HEK293 (cell line): Measurements from ENCODE around the gene YWHAG.

Source experiments
- MEIS1 ChIP-seq: sonication (generic); formaldehyde crosslinking; IDR thresholded peaks from 2 replicates; pipeline ENCODE4 v1.8.1; 2022; ENCODE audit warnings: missing genetic modification reagents, mild to moderate bottlenecking, borderline replicate concordance
- TSHZ1 ChIP-seq: fragments of 450-650 bp; formaldehyde crosslinking; IDR thresholded peaks from 2 replicates; pipeline ENCODE4 v1.5.1; 2016; ENCODE audit warnings: missing biosample characterization, missing genetic modification characterization, borderline replicate concordance
- YY1 ChIP-seq: fragments of 450-650 bp; formaldehyde crosslinking; IDR thresholded peaks from 2 replicates; pipeline ENCODE4 v1.5.1; 2018; ENCODE audit warnings: missing biosample characterization, missing genetic modification characterization
- ZBTB1 ChIP-seq: fragments of 450-650 bp; formaldehyde crosslinking; IDR thresholded peaks from 2 replicates; pipeline ENCODE4 v1.5.1; 2016; ENCODE audit warnings: missing biosample characterization, missing genetic modification characterization
- ZNF112 ChIP-seq: fragments of 450-650 bp; formaldehyde crosslinking; IDR thresholded peaks from 2 replicates; pipeline ENCODE4 v1.5.0; 2017; ENCODE audit warnings: missing biosample characterization, missing genetic modification characterization
- ZNF174 ChIP-seq: fragments of 450-650 bp; formaldehyde crosslinking; IDR thresholded peaks from 2 replicates; pipeline ENCODE4 v1.5.0; 2017; ENCODE audit warnings: missing biosample characterization, mild to moderate bottlenecking, missing genetic modification characterization
- ZNF274 ChIP-seq, 2 experiments: fragments of 200-500 bp in 1 of 2; fragments of 450-650 bp in 1 of 2; sonication (Bioruptor generic) in 1 of 2; formaldehyde crosslinking in 1 of 2; IDR thresholded peaks; 2 replicates each; pipeline versions ENCODE4 v1.5.1 to v1.6.1; 2014 to 2016; ENCODE audit warnings: borderline replicate concordance in 1 of 2, inconsistent platforms in 1 of 2, low read length in 1 of 2, missing biosample characterization in 1 of 2, missing genetic modification characterization in 1 of 2
- ZNF398 ChIP-seq: fragments of 450-650 bp; formaldehyde crosslinking; IDR thresholded peaks from 2 replicates; pipeline ENCODE4 v1.5.1; 2017; ENCODE audit warnings: missing biosample characterization, missing genetic modification characterization
- ZNF416 ChIP-seq: fragments of 450-650 bp; formaldehyde crosslinking; IDR thresholded peaks from 2 replicates; pipeline ENCODE4 v1.5.1; 2016; ENCODE audit warnings: missing biosample characterization, missing genetic modification characterization
- ZNF561 ChIP-seq: fragments of 450-650 bp; IDR thresholded peaks from 2 replicates; pipeline ENCODE4 v1.5.1; 2018; ENCODE audit warnings: missing biosample characterization, missing genetic modification characterization, borderline replicate concordance
- ZNF571 ChIP-seq: fragments of 450-650 bp; formaldehyde crosslinking; IDR thresholded peaks from 2 replicates; pipeline ENCODE4 v1.5.0; 2017; ENCODE audit warnings: missing biosample characterization, missing genetic modification characterization
- TF ChIP-seq, protein P1 (sequence below): fragments of 450-650 bp; formaldehyde crosslinking; IDR thresholded peaks from 2 replicates; pipeline ENCODE4 v1.5.1; 2016; ENCODE audit warnings: missing biosample characterization, missing genetic modification characterization
- TF ChIP-seq, protein P2 (sequence below): fragments of 450-650 bp; IDR thresholded peaks from 2 replicates; pipeline ENCODE4 v1.5.1; 2018; ENCODE audit warnings: missing biosample characterization, mild to moderate bottlenecking, missing genetic modification characterization
- TF ChIP-seq, protein P3 (sequence below): fragments of 450-650 bp; formaldehyde crosslinking; IDR thresholded peaks from 2 replicates; pipeline ENCODE4 v1.5.1; 2016; ENCODE audit warnings: missing biosample characterization, missing genetic modification characterization

DNA sequence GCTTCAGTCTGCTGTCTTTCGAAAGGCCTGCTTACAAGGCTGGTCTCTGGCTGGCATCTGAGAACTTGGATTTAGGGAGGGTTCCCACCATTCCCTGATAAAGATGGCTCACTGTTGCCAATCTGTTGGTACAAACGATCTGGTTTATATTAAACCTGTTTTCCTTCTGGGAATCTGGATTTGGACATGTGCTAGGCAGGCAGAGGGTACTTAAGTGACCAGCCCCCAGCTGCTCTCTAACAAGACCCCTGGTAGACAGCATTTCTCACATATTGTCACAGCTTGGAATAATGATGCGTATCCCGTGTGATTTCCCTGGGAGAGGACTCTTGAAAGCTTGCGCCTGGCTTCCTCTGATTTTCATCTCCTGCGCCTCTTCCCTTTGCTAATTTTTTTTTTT, 21.6 kb downstream of the YWHAG start:
- no peak for TF ChIP-seq YY1 (tag by site-specific recombination)
- no peak for TF ChIP-seq ZNF174 (tag by site-specific recombination)
- TF ChIP-seq ZNF274 (IDR thresholded peaks at IDR 0.05; ENCODE audit: low read length): no peak
- no peak for TF ChIP-seq ZNF274 (tag by site-specific recombination; IDR thresholded peaks at IDR 0.05; ENCODE audit: borderline replicate concordance)
- no peak for TF ChIP-seq ZNF416 (tag by site-specific recombination)
- TF ChIP-seq TSHZ1: no peak
- no peak for TF ChIP-seq MEIS1 (CRISPR knock-in tag)
- no peak for TF ChIP-seq ZNF398 (tag by site-specific recombination)
- no peak for TF ChIP-seq ZNF571 (tag by site-specific recombination)
- no peak for TF ChIP-seq ZNF112 (tag by site-specific recombination)
- TF ChIP-seq, protein P1, sequence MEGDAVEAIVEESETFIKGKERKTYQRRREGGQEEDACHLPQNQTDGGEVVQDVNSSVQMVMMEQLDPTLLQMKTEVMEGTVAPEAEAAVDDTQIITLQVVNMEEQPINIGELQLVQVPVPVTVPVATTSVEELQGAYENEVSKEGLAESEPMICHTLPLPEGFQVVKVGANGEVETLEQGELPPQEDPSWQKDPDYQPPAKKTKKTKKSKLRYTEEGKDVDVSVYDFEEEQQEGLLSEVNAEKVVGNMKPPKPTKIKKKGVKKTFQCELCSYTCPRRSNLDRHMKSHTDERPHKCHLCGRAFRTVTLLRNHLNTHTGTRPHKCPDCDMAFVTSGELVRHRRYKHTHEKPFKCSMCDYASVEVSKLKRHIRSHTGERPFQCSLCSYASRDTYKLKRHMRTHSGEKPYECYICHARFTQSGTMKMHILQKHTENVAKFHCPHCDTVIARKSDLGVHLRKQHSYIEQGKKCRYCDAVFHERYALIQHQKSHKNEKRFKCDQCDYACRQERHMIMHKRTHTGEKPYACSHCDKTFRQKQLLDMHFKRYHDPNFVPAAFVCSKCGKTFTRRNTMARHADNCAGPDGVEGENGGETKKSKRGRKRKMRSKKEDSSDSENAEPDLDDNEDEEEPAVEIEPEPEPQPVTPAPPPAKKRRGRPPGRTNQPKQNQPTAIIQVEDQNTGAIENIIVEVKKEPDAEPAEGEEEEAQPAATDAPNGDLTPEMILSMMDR: no peak
- TF ChIP-seq, protein P2, sequence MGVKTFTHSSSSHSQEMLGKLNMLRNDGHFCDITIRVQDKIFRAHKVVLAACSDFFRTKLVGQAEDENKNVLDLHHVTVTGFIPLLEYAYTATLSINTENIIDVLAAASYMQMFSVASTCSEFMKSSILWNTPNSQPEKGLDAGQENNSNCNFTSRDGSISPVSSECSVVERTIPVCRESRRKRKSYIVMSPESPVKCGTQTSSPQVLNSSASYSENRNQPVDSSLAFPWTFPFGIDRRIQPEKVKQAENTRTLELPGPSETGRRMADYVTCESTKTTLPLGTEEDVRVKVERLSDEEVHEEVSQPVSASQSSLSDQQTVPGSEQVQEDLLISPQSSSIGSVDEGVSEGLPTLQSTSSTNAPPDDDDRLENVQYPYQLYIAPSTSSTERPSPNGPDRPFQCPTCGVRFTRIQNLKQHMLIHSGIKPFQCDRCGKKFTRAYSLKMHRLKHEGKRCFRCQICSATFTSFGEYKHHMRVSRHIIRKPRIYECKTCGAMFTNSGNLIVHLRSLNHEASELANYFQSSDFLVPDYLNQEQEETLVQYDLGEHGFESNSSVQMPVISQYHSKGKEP: no peak
- no peak for TF ChIP-seq ZBTB1 (tag by site-specific recombination)
- TF ChIP-seq ZNF561 (tag by site-specific recombination): no peak
- TF ChIP-seq, protein P3, sequence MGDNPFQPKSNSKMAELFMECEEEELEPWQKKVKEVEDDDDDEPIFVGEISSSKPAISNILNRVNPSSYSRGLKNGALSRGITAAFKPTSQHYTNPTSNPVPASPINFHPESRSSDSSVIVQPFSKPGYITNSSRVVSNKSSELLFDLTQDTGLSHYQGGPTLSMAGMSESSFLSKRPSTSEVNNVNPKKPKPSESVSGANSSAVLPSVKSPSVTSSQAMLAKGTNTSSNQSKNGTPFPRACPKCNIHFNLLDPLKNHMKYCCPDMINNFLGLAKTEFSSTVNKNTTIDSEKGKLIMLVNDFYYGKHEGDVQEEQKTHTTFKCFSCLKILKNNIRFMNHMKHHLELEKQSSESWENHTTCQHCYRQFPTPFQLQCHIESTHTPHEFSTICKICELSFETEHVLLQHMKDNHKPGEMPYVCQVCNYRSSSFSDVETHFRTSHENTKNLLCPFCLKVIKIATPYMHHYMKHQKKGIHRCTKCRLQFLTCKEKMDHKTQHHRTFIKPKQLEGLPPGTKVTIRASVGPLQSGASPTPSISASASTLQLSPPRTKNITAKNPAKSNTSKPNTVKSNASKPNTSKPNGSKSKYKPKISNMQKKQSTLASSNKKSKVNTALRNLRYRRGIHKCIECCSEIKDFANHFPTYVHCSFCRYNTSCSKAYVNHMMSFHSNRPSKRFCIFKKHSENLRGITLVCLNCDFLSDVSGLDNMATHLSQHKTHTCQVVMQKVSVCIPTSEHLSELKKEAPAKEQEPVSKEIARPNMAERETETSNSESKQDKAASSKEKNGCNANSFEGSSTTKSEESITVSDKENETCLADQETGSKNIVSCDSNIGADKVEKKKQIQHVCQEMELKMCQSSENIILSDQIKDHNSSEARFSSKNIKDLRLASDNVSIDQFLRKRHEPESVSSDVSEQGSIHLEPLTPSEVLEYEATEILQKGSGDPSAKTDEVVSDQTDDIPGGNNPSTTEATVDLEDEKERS (tag by site-specific recombination): no peak
